GM12873 (cell line): ENCODE results near the gene C2orf92.

Source experiments
- CTCF ChIP-seq: IDR thresholded peaks from 2 replicates; pipeline ENCODE4 v1.5.1; 2012; ENCODE audit warnings: low read depth, mild to moderate bottlenecking, moderate library complexity, low read length, control low read depth; ENCODE audit not compliant: insufficient read depth; ENCODE audit errors: missing control alignments

Gene C2orf92

GRCh38 chr2:97663962-97664635 lies 5.4 kb upstream of the C2orf92 start, which contains the start of gene ACTR1B:
TSS of gene ACTR1B (minus strand) at chr2:97664044. CDS start at chr2:97663890, 154 bp downstream.
- peak; percentile 51 for TF ChIP-seq CTCF

GRCh38 chr2:97664636-97664970 lies 4.9 kb upstream of the C2orf92 start:
- TF ChIP-seq CTCF: no peak

GRCh38 chr2:97670471-97670870 lies 958 bp downstream of the C2orf92 start:
- TF ChIP-seq CTCF: no peak

GRCh38 chr2:97671526-97671925 lies 2.0 kb downstream of the C2orf92 start:
- no peak for TF ChIP-seq CTCF

GRCh38 chr2:97673182-97673914 lies 3.8 kb downstream of the C2orf92 start:
- TF ChIP-seq CTCF: no peak

GRCh38 chr2:97673915-97674283 lies 4.4 kb downstream of the C2orf92 start:
- no peak for TF ChIP-seq CTCF

- TF ChIP-seq CTCF: no peak
Measured at GRCh38 chr2:97675430-97676113, 6.1 kb downstream of the C2orf92 start.
